GM10266 (cell line): ENCODE data around the gene RPN1.

ENCODE experiments used
- DNase-seq: peaks from one replicate; pipeline ENCODE4 v3.0.0; 2012; ENCODE audit errors: extremely low spot score
- TF ChIP-seq, protein P1 (sequence below): IDR thresholded peaks from 2 replicates; pipeline ENCODE4 v1.5.1; 2012; ENCODE audit warnings: mild to moderate bottlenecking, low read depth; ENCODE audit not compliant: control insufficient read depth, insufficient read depth; ENCODE audit errors: missing control alignments

Gene RPN1

DNA sequence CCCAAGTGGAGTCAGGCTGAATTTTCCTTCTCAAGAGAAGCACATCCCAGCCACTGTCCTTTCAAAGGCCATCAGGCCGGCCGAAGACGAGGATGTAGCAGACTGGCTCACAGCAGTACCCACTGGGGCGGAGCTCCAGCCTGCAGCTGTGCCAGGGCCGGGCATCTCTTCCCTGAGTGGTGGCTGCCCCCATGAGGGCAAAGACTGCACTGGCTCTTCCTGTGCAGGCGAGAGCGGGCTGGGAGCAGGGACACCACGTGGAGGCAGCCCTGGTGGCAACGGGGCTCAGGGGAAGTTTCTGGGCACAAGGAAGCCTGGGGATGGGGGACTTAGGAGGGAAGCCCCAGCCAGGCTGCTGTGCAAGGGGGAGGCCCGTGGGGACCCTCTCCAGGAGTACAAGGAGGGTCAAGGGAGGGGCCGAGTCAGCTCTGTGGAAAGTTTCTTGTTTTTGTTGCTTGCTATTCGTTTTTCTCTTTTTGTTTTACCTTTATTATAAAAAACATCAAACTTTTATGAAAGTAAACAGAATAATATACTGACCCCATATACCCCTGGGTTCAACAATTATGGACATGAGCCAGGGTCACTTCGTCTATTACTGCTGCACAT lies 66.1 kb downstream of the RPN1 start:
- TF ChIP-seq, protein P1, sequence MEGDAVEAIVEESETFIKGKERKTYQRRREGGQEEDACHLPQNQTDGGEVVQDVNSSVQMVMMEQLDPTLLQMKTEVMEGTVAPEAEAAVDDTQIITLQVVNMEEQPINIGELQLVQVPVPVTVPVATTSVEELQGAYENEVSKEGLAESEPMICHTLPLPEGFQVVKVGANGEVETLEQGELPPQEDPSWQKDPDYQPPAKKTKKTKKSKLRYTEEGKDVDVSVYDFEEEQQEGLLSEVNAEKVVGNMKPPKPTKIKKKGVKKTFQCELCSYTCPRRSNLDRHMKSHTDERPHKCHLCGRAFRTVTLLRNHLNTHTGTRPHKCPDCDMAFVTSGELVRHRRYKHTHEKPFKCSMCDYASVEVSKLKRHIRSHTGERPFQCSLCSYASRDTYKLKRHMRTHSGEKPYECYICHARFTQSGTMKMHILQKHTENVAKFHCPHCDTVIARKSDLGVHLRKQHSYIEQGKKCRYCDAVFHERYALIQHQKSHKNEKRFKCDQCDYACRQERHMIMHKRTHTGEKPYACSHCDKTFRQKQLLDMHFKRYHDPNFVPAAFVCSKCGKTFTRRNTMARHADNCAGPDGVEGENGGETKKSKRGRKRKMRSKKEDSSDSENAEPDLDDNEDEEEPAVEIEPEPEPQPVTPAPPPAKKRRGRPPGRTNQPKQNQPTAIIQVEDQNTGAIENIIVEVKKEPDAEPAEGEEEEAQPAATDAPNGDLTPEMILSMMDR, result peak; percentile 57
- DNase-seq, result no peak

DNA sequence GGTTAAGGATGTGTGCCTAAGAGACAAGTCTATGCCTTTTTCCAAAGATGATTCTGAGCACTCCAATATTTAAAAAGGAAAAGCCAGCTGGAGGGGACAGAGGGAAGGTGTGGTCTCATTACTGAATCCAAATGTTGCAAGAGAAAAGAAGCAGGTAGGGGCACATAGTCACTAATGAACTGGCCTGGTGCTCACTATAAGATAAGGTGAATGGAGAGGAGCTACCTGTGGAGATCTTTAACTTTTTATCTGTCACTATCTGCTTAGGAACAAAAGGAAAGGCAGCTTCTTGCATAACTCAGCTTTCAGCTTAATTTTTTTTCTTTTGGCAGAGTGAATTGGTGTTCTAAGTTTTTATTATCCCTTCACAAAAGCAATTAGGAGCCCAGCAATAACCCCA lies 69.1 kb downstream of the RPN1 start:
- DNase-seq, result no peak
- TF ChIP-seq, protein P1, result no peak

DNA sequence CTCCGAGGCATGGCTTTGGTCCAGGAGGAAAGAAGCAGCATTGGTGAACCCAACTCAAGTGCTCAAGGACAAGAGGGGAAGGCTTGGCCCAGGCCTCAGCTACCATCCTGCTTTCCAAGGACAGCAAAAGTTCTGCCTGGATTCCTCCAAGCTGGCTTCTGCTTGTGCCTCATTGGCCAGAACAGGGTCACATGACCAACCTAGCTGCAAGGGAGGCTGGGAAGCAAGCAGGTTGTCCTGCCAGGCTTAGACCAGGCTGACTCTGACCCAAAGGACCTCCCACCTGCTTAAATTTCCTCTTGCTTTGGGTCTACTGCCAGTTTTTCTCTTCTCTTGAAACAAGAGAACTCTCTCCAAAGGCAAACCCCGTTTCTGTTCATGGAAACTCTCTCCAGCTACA lies 70.7 kb downstream of the RPN1 start:
- DNase-seq, result no peak
- TF ChIP-seq, protein P1, result no peak

DNA sequence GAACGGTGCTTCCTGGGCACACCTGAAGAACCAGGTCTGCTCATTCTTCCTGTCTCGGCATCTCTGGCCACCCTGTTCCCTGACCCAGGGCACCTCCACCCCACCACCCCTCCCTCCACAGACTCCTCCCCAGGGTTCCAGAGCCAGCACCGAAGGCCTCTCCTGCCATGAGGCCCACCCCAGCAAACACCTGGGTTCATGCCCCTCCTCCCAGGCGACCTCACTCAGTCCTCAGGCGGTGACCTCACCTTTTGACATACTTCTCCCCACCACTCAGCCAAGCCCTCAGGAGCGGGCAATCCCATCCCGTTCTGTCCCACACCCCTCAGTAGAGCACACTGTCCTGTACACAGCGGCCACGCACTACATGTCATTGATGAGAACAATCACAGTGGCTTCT lies 72.3 kb downstream of the RPN1 start:
- TF ChIP-seq, protein P1, result no peak
- DNase-seq, result no peak

DNA sequence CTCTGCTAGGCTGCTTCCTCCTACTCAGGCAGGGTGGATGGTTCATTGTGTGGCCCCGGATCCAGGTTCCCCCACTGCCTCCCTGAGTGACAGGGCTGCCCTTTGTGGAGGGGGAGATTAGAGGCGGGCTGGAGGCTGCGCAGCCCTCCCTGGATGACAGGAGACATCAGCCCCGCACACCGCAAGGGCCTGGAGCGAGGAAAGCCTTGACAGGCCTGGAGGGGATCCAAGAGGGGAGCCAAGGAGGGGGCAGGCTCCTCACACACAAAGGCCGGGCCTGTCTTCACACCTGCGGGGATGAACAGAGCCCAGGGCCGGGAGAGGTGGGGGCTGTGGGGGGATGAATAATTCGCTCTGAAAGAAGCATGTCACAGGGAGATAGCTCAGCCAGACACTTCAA lies 72.9 kb downstream of the RPN1 start:
- TF ChIP-seq, protein P1, result no peak
- DNase-seq, result no peak

DNA sequence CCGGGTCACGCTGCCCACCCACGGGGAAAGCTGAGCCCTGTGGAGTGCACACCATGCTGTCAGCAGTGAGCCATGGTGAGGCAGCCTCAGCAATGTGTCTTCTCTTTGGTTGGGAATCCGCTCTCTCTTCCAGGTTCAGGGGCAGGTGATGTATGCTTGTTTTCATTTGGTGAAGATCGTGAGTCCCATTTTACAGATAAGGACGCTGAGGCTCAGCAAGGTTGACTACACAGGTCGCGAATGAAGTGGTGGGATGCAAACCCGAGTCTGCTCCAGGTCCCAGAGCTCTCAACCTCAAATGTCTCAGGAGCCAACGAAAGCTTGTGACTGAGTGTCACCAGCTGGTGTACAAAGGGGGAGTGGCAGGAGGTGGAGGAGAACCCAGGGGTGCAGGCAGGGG lies 74.3 kb downstream of the RPN1 start:
- no peak for DNase-seq
- TF ChIP-seq, protein P1, result no peak

DNA sequence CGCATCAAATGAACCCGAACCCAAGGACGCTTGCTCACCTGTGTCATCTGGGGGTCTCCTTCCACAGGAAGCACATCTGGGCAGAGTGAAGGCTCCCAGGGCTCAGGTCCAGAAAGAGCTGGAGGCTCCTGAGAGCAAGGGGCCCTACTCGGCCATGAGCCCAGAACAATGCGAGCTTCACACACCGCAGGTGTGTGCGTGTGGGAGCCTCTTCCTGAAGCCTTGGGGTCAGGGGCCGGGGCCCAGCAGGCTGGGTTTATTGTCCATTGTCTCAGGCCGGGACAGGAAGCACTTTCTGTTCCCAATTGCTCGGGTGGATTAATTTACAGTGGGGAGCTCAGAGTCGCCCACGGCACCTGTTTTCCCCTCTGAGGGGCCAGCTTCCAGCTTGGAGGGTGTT lies 74.8 kb downstream of the RPN1 start:
- TF ChIP-seq, protein P1, result no peak
- DNase-seq, result no peak
